ENCODE data around the gene HSD17B1. TPM values are rescaled to one million over a fixed set of nuclear protein-coding genes. Genes with fewer than 3 reads are reported as not detected.
A peak's percentile ranks its signal among the peaks of the same experiment; 100 is the strongest.

Gene HSD17B1
- total and polyA plus RNA-seq, 2 of the 13 experiments (the other 11 are each of a cell fraction or from before 2014, with no cell fraction given) = 0.54 to 0.93 TPM

DNA sequence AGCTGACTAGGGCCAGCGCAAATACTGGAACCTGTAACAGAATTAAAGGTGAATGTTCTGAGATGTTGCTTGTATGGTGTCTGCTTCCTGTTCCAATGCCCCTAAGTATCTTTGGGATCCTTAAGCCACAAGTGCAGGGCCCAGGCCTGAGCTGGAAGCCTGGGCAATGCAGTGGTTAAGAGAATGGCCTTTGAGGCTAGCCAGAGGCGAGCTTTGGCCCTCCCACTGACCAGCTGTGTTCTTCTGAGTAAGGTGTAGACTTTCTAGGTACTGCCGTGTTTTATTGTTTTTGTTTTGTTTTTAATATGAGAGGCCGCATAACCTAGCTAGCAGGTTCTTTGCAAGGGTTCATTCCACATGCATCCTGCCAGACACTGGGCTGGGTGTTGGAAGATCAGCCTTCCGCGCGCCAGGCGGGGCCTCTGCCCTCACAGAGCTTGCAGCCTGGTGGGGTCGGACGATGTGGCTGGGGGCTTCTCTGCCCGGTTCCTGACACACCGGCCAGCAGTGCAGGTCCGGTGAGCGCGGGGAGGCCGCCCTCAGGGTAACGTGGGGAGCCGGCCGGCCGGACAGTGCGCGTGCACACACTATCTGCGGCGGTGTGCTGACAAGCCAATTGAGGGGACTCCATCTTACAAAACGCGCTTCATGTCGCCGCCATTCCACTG, 13.6 kb downstream of the HSD17B1 start (continued):
- TF ChIP-seq, protein P1, sequence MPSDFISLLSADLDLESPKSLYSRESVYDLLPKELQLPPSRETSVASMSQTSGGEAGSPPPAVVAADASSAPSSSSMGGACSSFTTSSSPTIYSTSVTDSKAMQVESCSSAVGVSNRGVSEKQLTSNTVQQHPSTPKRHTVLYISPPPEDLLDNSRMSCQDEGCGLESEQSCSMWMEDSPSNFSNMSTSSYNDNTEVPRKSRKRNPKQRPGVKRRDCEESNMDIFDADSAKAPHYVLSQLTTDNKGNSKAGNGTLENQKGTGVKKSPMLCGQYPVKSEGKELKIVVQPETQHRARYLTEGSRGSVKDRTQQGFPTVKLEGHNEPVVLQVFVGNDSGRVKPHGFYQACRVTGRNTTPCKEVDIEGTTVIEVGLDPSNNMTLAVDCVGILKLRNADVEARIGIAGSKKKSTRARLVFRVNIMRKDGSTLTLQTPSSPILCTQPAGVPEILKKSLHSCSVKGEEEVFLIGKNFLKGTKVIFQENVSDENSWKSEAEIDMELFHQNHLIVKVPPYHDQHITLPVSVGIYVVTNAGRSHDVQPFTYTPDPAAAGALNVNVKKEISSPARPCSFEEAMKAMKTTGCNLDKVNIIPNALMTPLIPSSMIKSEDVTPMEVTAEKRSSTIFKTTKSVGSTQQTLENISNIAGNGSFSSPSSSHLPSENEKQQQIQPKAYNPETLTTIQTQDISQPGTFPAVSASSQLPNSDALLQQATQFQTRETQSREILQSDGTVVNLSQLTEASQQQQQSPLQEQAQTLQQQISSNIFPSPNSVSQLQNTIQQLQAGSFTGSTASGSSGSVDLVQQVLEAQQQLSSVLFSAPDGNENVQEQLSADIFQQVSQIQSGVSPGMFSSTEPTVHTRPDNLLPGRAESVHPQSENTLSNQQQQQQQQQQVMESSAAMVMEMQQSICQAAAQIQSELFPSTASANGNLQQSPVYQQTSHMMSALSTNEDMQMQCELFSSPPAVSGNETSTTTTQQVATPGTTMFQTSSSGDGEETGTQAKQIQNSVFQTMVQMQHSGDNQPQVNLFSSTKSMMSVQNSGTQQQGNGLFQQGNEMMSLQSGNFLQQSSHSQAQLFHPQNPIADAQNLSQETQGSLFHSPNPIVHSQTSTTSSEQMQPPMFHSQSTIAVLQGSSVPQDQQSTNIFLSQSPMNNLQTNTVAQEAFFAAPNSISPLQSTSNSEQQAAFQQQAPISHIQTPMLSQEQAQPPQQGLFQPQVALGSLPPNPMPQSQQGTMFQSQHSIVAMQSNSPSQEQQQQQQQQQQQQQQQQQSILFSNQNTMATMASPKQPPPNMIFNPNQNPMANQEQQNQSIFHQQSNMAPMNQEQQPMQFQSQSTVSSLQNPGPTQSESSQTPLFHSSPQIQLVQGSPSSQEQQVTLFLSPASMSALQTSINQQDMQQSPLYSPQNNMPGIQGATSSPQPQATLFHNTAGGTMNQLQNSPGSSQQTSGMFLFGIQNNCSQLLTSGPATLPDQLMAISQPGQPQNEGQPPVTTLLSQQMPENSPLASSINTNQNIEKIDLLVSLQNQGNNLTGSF (CRISPR knock-in tag; IDR thresholded peaks at IDR 0.05) = 0 out of 2 replicates have a peak, but pooled peaks have one; percentile 53
- TF ChIP-seq ZC3H4 (CRISPR knock-in tag; IDR thresholded peaks at IDR 0.05; ENCODE audit: borderline replicate concordance) = peak; percentile 44; the same call in 1 of the 2 replicates
- TF ChIP-seq, protein P2, sequence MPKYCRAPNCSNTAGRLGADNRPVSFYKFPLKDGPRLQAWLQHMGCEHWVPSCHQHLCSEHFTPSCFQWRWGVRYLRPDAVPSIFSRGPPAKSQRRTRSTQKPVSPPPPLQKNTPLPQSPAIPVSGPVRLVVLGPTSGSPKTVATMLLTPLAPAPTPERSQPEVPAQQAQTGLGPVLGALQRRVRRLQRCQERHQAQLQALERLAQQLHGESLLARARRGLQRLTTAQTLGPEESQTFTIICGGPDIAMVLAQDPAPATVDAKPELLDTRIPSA (CRISPR knock-in tag; IDR thresholded peaks at IDR 0.05; ENCODE audit: borderline replicate concordance) = 0 out of 2 replicates have a peak, but pooled peaks have one; percentile 52
- 0 out of 2 replicates have a peak, but pooled peaks have one; percentile 59 for TF ChIP-seq ZNF329 (CRISPR knock-in tag; IDR thresholded peaks at IDR 0.05; ENCODE audit: low read depth)
- peak; percentile 46; the same call in 1 of the 2 replicates for TF ChIP-seq NRL (CRISPR knock-in tag; IDR thresholded peaks at IDR 0.05; ENCODE audit: borderline replicate concordance)
- TF ChIP-seq FOXO1 (CRISPR knock-in tag; IDR thresholded peaks at IDR 0.05) = no peak
- no peak for TF ChIP-seq ZNF441 (CRISPR knock-in tag; IDR thresholded peaks at IDR 0.05; ENCODE audit: borderline replicate concordance)
- TF ChIP-seq, protein P3, sequence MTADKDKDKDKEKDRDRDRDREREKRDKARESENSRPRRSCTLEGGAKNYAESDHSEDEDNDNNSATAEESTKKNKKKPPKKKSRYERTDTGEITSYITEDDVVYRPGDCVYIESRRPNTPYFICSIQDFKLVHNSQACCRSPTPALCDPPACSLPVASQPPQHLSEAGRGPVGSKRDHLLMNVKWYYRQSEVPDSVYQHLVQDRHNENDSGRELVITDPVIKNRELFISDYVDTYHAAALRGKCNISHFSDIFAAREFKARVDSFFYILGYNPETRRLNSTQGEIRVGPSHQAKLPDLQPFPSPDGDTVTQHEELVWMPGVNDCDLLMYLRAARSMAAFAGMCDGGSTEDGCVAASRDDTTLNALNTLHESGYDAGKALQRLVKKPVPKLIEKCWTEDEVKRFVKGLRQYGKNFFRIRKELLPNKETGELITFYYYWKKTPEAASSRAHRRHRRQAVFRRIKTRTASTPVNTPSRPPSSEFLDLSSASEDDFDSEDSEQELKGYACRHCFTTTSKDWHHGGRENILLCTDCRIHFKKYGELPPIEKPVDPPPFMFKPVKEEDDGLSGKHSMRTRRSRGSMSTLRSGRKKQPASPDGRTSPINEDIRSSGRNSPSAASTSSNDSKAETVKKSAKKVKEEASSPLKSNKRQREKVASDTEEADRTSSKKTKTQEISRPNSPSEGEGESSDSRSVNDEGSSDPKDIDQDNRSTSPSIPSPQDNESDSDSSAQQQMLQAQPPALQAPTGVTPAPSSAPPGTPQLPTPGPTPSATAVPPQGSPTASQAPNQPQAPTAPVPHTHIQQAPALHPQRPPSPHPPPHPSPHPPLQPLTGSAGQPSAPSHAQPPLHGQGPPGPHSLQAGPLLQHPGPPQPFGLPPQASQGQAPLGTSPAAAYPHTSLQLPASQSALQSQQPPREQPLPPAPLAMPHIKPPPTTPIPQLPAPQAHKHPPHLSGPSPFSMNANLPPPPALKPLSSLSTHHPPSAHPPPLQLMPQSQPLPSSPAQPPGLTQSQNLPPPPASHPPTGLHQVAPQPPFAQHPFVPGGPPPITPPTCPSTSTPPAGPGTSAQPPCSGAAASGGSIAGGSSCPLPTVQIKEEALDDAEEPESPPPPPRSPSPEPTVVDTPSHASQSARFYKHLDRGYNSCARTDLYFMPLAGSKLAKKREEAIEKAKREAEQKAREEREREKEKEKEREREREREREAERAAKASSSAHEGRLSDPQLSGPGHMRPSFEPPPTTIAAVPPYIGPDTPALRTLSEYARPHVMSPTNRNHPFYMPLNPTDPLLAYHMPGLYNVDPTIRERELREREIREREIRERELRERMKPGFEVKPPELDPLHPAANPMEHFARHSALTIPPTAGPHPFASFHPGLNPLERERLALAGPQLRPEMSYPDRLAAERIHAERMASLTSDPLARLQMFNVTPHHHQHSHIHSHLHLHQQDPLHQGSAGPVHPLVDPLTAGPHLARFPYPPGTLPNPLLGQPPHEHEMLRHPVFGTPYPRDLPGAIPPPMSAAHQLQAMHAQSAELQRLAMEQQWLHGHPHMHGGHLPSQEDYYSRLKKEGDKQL (CRISPR knock-in tag; IDR thresholded peaks at IDR 0.05; ENCODE audit: low read depth) = no peak
- TF ChIP-seq, protein P4, sequence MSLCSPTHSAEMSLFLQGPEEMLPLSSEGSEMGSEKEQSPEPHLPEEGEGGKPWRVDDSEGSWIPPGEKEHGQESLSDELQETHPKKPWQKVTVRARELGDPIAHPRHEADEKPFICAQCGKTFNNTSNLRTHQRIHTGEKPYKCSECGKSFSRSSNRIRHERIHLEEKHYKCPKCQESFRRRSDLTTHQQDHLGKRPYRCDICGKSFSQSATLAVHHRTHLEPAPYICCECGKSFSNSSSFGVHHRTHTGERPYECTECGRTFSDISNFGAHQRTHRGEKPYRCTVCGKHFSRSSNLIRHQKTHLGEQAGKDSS (CRISPR knock-in tag; IDR thresholded peaks at IDR 0.05; ENCODE audit: borderline replicate concordance, low read depth) = no peak
- no peak for TF ChIP-seq KLF15 (CRISPR knock-in tag; IDR thresholded peaks at IDR 0.05; ENCODE audit: borderline replicate concordance)
- no peak for TF ChIP-seq CREM (IDR thresholded peaks at IDR 0.05)
- TF ChIP-seq CREM (CRISPR knock-in tag; IDR thresholded peaks at IDR 0.05) = no peak
- TF ChIP-seq ZNF670 (CRISPR knock-in tag; IDR thresholded peaks at IDR 0.05; ENCODE audit: borderline replicate concordance) = peak; percentile 15; the same call in 1 of the 2 replicates
- TF ChIP-seq POGZ (CRISPR knock-in tag; IDR thresholded peaks at IDR 0.05) = no peak
- no peak for TF ChIP-seq ZNF713 (CRISPR knock-in tag; IDR thresholded peaks at IDR 0.05)
- no peak for TF ChIP-seq TEAD2 (CRISPR knock-in tag; IDR thresholded peaks at IDR 0.05)
- TF ChIP-seq ZBTB21 (CRISPR knock-in tag; IDR thresholded peaks at IDR 0.05) = no peak
- no peak for TF ChIP-seq ELF3 (CRISPR knock-in tag; IDR thresholded peaks at IDR 0.05)
